HepG2 (cell line): ENCODE measurements around the gene PM20D1.

Source experiments
- HCFC1 ChIP-seq: fragments of 150-350 bp; IDR thresholded peaks from 2 replicates; pipeline ENCODE4 v1.6.1; 2014; ENCODE audit warnings: low read depth, low read length
- SIN3A ChIP-seq: IDR thresholded peaks from 2 replicates; pipeline ENCODE4 v1.6.1; 2011; ENCODE audit warnings: low read depth, mild to moderate bottlenecking, control low read depth, low read length, borderline replicate concordance
- SOX5 ChIP-seq: IDR thresholded peaks from 2 replicates; pipeline ENCODE4 v1.6.1; 2016; ENCODE audit warnings: borderline replicate concordance
- SP1 ChIP-seq, 2 experiments: fragments of 450-650 bp in 1 of 2; sonication (generic) in 1 of 2; formaldehyde crosslinking in 1 of 2; IDR thresholded peaks; 2 replicates each; pipeline versions ENCODE4 v1.4.0 to v1.6.1; 2016 to 2020; ENCODE audit warnings: missing genetic modification reagents in 1 of 2
- TF ChIP-seq, protein P1 (sequence below): sonication (generic); formaldehyde crosslinking; conservative IDR thresholded peaks from 2 replicates; pipeline ENCODE4 v1.8.0; 2022; ENCODE audit warnings: mild to moderate bottlenecking, moderate library complexity, missing genetic modification reagents
- TF ChIP-seq, protein P2 (sequence below): sonication (generic); formaldehyde crosslinking; IDR thresholded peaks from 2 replicates; pipeline ENCODE4 v1.5.0; 2020; ENCODE audit warnings: mild to moderate bottlenecking, missing genetic modification reagents, moderate library complexity
- TF ChIP-seq, protein P3 (sequence below): sonication (generic); formaldehyde crosslinking; IDR thresholded peaks from 2 replicates; pipeline ENCODE4 v1.4.0; 2020; ENCODE audit warnings: mild to moderate bottlenecking, missing genetic modification reagents
- TF ChIP-seq, protein P4 (sequence below): sonication (generic); formaldehyde crosslinking; conservative IDR thresholded peaks from 2 replicates; pipeline ENCODE4 v1.8.1; 2023; ENCODE audit warnings: missing genetic modification reagents
- TF ChIP-seq, protein P5 (sequence below): sonication (generic); formaldehyde crosslinking; IDR thresholded peaks from 2 replicates; pipeline ENCODE4 v1.8.0; 2022; ENCODE audit warnings: low read depth, missing genetic modification reagents
- TF ChIP-seq, protein P6 (sequence below): IDR thresholded peaks from 2 replicates; pipeline ENCODE4 v1.6.1; 2012; ENCODE audit warnings: inconsistent platforms

DNA sequence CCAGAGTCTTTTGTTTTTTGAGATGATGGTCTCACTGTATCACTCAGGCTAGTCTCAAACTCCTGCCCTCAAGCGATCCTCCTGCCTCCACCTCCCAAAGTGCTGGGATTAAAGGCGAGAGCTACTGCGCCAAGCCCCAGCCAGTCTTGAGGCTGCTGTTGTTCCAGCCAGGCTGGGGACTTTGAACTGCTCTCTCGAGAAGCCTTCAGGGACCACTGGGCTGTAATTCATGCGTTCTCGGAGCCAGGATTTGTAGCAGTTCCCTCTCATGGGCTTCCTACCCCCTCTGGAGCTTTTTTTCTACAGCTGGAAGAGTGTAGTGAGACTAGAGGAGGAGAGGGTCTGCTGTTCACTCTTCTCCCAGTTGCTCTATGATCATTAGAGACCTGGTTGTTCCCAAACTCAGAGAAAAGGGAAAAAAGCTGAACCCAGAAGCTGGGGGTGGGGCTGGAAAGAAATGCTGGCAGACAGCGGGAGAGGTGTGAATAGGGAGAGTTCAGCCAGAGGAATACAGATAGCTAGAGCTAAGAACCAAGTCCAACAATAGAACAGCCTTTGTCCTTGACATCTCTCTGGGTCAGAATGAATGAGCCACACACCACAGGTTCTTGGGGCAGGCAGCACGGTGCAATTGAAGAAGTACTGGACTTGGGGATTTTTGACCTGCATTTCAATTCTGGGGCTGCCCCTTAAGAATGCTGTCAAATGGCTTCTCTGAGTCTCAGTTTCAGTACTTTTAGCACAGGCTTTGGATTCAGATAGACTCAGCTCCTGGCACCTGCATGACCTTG lies 23.7 kb downstream of the PM20D1 start:
- TF ChIP-seq, protein P1, sequence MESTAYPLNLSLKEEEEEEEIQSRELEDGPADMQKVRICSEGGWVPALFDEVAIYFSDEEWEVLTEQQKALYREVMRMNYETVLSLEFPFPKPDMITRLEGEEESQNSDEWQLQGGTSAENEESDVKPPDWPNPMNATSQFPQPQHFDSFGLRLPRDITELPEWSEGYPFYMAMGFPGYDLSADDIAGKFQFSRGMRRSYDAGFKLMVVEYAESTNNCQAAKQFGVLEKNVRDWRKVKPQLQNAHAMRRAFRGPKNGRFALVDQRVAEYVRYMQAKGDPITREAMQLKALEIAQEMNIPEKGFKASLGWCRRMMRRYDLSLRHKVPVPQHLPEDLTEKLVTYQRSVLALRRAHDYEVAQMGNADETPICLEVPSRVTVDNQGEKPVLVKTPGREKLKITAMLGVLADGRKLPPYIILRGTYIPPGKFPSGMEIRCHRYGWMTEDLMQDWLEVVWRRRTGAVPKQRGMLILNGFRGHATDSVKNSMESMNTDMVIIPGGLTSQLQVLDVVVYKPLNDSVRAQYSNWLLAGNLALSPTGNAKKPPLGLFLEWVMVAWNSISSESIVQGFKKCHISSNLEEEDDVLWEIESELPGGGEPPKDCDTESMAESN (CRISPR knock-in tag) = no peak
- TF ChIP-seq, protein P2, sequence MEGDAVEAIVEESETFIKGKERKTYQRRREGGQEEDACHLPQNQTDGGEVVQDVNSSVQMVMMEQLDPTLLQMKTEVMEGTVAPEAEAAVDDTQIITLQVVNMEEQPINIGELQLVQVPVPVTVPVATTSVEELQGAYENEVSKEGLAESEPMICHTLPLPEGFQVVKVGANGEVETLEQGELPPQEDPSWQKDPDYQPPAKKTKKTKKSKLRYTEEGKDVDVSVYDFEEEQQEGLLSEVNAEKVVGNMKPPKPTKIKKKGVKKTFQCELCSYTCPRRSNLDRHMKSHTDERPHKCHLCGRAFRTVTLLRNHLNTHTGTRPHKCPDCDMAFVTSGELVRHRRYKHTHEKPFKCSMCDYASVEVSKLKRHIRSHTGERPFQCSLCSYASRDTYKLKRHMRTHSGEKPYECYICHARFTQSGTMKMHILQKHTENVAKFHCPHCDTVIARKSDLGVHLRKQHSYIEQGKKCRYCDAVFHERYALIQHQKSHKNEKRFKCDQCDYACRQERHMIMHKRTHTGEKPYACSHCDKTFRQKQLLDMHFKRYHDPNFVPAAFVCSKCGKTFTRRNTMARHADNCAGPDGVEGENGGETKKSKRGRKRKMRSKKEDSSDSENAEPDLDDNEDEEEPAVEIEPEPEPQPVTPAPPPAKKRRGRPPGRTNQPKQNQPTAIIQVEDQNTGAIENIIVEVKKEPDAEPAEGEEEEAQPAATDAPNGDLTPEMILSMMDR = no peak
- TF ChIP-seq, protein P3, sequence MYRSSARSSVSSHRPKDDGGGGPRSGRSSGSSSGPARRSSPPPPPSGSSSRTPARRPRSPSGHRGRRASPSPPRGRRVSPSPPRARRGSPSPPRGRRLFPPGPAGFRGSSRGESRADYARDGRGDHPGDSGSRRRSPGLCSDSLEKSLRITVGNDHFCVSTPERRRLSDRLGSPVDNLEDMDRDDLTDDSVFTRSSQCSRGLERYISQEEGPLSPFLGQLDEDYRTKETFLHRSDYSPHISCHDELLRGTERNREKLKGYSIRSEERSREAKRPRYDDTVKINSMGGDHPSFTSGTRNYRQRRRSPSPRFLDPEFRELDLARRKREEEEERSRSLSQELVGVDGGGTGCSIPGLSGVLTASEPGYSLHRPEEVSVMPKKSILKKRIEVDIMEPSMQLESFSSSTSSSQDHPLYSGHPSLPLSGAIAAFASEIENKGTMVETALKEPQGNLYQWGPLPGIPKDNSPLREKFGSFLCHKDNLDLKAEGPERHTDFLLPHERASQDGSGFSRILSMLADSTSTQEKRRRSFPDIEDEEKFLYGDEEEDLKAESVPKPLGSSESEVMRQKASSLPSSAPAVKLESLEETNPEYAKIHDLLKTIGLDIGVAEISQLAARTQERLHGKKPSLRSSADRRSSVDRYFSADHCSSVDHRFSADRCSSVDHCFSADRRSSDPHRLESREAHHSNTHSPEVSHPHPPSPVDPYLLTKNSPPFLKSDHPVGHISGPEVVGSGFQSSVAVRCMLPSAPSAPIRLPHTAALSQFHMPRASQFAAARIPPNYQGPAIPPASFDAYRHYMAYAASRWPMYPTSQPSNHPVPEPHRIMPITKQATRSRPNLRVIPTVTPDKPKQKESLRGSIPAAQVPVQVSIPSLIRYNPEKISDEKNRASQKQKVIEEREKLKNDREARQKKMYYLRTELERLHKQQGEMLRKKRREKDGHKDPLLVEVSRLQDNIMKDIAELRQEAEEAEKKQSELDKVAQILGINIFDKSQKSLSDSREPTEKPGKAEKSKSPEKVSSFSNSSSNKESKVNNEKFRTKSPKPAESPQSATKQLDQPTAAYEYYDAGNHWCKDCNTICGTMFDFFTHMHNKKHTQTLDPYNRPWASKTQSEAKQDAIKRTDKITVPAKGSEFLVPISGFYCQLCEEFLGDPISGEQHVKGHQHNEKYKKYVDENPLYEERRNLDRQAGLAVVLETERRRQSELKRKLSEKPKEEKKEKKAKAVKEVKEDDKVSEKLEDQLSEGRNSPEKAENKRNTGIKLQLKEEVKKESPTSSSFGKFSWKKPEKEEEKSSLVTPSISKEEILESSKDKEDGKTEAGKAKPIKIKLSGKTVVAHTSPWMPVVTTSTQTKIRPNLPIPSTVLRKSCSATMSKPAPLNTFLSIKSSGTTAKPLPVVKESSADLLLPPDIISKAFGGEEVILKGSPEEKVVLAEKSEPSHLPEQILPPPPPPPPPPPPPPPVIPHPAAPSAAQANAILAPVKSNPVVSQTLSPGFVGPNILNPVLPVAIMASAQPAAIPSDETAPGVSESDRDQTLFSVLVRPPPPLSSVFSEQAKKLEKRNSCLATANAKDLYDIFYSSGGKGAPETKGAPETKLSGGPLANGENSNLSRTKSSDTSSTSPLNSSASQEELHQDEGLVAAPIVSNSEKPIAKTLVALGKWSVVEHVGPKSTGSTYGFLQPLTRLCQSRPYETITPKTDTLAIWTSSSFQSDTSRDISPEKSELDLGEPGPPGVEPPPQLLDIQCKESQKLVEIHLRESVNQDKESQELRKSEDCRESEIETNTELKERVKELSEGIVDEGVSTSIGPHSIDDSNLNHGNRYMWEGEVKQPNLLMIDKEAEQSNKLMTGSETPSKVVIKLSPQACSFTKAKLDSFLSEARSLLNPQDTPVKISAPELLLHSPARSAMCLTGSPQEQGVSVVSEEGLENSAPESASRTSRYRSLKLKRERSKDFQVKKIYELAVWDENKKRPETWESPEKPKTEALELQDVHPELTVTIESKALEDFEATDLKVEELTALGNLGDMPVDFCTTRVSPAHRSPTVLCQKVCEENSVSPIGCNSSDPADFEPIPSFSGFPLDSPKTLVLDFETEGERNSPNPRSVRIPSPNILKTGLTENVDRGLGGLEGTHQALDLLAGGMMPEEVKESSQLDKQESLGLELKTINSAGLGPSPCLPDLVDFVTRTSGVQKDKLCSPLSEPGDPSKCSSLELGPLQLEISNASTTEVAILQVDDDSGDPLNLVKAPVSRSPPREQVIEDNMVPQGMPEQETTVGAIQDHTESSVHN (CRISPR knock-in tag) = no peak
- TF ChIP-seq, protein P4, sequence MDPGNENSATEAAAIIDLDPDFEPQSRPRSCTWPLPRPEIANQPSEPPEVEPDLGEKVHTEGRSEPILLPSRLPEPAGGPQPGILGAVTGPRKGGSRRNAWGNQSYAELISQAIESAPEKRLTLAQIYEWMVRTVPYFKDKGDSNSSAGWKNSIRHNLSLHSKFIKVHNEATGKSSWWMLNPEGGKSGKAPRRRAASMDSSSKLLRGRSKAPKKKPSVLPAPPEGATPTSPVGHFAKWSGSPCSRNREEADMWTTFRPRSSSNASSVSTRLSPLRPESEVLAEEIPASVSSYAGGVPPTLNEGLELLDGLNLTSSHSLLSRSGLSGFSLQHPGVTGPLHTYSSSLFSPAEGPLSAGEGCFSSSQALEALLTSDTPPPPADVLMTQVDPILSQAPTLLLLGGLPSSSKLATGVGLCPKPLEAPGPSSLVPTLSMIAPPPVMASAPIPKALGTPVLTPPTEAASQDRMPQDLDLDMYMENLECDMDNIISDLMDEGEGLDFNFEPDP = no peak
- TF ChIP-seq SP1 (IDR thresholded peaks at IDR 0.05) (no peak), SP1 (CRISPR knock-in tag; IDR thresholded peaks at IDR 0.05) (no peak), HCFC1 (no peak), SIN3A (no peak), SOX5 (CRISPR knock-in tag) (no peak)
- TF ChIP-seq, protein P5, sequence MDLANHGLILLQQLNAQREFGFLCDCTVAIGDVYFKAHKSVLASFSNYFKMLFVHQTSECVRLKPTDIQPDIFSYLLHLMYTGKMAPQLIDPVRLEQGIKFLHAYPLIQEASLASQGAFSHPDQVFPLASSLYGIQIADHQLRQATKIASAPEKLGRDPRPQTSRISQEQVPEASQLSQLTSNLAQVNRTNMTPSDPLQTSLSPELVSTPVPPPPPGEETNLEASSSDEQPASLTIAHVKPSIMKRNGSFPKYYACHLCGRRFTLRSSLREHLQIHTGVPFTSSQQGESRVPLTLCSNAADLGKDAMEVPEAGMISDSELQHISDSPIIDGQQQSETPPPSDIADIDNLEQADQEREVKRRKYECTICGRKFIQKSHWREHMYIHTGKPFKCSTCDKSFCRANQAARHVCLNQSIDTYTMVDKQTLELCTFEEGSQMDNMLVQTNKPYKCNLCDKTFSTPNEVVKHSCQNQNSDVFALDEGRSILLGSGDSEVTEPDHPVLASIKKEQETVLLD (CRISPR knock-in tag) = no peak
- TF ChIP-seq, protein P6, sequence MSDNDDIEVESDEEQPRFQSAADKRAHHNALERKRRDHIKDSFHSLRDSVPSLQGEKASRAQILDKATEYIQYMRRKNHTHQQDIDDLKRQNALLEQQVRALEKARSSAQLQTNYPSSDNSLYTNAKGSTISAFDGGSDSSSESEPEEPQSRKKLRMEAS = no peak
